ENCODE data around the gene ZSCAN5C.
"Not testable (repeated sequence)": the region's sequence is repeated elsewhere in the genome, so short reads cannot be mapped to it uniquely, and the experiment has no call there.

The ZSCAN5C gene

DNA sequence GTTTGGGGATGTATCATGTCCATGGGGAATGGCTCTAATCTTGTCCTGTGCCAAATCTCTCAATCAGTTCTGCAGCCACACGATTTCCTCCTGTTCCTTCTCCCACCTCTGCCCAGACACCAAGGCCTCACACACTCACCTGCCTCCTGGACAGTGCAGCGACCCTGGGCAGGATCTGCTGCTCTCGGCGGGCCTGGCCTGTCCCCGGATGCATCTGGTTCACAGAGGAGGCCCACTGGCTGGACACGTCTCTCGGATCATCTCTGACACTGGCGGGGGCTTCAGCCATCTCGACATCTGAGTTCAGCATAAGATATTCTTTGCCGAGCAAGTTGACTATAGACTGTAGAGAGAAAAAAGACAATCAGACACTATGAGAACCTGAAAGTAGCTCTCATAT lies 10.4 kb upstream of the ZSCAN5C start:
- no peak for DNase-seq (ENCODE audit: low read depth in 2 of 2)

- no peak for DNase-seq (ENCODE audit: low read depth in 2 of 2)
Measured at GRCh38 chr19:56193981-56194640, 8.0 kb upstream of the ZSCAN5C start.

GRCh38 chr19:56197646-56198045 lies 4.4 kb upstream of the ZSCAN5C start, which contains the start of gene ZSCAN5B:
ZSCAN5B (minus strand) TSS chr19:56197783; CDS start chr19:56193052, 4,731 bp downstream.
- not testable (repeated sequence) for DNase-seq (ENCODE audit: low read depth in 2 of 2)

DNA sequence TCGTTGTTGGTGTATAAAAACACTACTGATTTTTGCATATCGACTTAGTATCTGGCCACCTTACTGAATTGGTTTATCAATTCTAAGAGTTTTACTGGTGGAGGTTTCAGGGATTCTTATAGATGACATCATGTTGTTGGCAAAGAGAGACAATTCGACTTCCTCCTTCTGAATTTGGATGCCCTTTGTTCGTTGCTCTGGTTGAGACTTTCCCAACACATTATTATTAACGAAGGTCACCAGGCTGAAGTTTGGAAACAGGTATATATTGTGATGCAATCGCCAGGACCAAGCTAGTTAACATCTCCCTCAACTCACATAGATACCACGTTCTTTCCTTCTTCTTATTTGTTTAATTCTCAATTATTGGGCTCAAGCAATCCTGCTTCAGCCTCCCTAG lies 2.4 kb upstream of the ZSCAN5C start:
- no peak for DNase-seq (ENCODE audit: low read depth in 2 of 2)

DNA sequence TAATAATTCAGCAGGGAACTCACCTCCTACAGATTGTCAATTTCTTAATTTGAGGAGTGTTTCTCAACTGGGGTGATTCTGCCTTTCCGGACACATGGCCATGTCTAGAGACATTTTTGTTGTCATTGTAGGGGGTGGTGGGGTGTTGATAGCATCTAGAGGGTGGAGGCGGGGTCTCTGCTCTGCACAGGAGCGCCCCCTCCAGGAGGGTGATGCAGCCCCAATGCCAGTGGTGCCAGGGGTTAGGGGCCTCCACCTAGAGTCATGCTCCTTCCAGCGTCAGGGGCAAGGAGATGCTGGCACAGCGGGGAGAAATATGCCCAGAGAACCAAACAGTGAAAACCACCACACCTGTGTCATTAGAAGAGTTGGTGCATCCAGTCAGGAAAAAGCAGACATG lies 5.5 kb downstream of the ZSCAN5C start:
- DNase-seq (ENCODE audit: low read depth in 2 of 2), result not testable (repeated sequence)

DNA sequence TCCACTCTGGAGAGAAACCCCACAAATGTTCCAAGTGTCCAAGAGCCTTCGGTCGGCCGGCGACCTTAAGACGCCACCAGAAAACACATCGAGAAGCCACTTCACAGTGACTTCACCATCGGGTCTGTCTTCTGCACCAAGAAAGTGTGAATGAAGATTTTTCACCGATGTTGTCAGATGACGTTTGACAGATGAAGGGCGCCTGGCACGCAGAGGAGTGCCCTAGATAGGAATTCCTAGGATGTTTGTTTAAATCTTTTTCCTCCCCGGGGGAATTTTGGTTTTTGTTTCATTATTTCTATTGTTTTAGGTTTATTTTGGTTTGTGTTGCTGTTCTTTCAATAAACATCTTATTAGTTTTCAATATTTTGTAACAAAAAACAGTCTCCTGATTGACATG lies 7.0 kb downstream of the ZSCAN5C start:
- DNase-seq (ENCODE audit: low read depth in 2 of 2), result no peak

DNA sequence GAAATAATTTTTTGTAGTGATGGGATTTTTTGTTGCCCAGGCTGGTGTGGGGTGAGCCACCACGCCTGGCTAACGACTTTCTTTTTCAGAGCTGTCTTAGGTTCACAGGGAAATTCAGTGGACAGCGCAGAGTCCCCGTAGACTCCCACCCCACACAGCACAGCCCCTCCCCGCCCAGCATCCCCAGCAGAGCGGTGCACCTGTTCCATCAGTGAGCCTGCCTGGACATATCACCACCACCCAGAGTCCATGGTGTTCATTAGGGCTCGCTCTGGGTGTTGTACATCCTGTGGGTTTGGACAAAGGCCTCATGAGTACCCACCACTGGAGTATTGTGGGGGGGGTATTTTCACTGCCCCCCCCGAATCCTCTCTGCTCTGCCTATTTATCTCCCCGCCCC lies 8.0 kb downstream of the ZSCAN5C start:
- not testable (repeated sequence) for DNase-seq (ENCODE audit: low read depth in 2 of 2)

DNA sequence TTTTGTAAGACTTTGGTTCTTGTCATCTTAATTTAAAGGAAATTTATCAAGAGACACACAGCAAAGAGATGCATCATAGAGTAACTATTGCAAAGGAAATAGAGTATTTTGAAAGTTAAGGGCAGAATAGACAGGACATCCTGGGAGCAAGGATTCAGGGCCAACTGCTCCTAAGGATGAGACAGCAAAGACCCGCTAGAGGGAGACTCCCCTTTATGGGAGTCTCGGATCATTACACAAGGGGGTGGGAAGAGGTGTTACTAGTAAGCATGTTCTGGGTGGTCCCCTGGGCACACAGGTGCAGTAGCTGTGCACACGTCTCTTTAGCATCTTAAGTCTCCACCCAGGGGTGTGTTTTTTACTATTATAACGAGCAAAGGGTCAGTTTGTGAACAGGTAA lies 9.6 kb downstream of the ZSCAN5C start:
- DNase-seq (ENCODE audit: low read depth in 2 of 2), result no peak

DNA sequence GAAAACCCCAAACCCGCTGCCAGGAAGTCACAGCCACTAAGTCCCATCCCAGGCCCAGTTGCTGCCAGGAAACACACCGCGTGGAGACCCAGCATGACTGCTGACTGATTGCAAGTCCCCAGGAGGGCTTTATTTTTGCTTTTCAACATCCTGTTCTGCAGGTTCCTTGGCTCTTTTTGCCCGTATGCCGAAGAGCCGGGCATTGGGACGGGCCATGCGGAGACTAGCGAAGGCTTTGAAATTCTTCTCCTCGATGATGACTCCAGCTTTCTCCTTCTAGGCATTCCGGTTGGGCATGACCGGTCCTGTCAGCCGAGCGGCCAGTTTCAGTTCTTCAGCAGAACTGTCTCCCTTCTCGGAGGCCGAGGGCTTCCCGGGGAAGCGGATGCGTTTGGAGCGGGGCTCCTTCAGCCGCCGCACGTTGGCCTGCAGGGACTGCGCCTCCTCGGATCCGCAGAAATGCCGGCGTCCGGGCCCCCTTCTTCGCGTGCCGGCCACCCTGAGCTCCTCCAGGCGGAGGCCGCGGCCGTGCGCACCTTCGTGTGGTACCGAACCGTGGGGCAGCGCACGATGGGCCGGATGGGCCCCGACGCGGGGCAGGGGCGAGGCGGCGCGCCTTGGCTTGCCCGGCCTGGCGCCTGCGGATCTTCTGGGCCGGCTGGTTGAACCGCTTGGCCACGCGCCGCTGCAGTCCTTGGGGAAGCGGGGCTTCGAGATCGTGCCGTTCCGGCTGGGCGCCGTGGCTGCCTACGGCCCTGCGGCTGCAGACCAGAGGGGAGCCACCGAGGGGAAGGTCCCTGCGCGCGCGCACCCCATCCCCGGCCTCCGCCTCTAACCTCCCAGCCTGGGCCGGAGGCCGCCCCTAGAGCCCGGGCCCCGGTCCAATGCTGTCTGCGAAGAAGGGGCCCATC lies 15.2 kb downstream of the ZSCAN5C start:
- DNase-seq (ENCODE audit: low read depth in 2 of 2), result no peak

DNA sequence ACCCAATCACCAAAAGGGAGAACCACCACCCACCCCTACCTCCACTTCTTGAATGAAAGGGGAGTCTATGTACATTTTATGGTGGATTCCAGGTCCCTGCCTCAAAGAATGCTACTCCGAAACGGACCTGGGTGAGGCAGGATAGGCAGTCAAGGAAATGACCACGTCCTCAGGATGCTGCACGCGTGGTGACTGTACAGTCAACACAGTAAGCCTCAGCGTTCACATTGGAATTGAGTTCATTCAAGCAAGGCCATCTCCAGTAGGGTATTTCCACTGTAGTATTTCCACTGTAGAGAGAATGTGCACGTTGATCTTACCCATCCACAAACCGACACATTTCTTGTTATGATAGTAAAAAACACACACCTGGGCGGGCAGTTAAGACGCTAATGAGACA lies 16.9 kb downstream of the ZSCAN5C start:
- no peak for DNase-seq (ENCODE audit: low read depth in 2 of 2)

- not testable (repeated sequence) for DNase-seq (ENCODE audit: low read depth in 2 of 2)
Measured at GRCh38 chr19:56221442-56221841, 19.4 kb downstream of the ZSCAN5C start.

DNA sequence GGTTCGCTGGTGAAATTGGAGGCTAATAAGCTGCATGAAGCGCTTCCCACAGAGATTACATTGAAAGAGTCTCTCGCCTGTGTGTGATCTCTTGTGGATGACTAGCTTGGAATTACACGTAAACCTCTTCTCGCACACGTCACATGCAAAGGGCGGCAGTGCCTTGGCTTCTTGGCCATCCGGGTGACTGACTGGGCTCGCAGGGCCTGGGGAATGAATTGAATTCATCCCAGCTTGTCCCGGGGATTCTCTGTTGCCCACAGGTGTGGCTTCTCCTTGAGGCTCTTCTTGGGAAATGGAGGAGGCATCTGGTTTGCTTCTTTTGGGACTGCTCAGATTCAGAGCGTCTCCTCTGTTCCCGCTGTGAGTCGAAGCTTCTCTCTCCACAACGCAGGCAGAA lies 19.8 kb downstream of the ZSCAN5C start:
- DNase-seq (ENCODE audit: low read depth in 2 of 2), result no peak

- DNase-seq (ENCODE audit: low read depth in 2 of 2), result no peak
Measured at GRCh38 chr19:56222901-56223300, 20.8 kb downstream of the ZSCAN5C start.

DNA sequence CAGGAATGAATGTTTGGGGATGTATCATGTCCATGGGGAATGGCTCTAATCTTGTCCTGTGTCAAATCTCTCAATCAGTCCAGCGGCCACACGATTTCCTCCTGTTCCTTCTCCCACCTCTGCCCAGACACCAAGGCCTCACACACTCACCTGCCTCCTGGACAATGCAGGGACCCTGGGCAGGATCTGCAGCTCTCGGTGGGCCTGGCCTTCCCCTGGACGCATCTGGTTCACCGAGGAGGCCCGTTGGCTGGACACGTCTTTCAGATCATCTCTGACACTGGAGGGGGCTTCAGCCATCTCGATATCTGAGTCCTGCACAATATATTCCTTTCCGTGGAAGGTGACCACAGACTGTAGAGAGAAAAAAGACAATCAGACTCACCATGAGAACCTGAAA lies 21.4 kb downstream of the ZSCAN5C start:
- DNase-seq (ENCODE audit: low read depth in 2 of 2), result no peak

- no peak for DNase-seq (ENCODE audit: low read depth in 2 of 2)
Measured at GRCh38 chr19:56245121-56245740, 43.2 kb downstream of the ZSCAN5C start.

DNA sequence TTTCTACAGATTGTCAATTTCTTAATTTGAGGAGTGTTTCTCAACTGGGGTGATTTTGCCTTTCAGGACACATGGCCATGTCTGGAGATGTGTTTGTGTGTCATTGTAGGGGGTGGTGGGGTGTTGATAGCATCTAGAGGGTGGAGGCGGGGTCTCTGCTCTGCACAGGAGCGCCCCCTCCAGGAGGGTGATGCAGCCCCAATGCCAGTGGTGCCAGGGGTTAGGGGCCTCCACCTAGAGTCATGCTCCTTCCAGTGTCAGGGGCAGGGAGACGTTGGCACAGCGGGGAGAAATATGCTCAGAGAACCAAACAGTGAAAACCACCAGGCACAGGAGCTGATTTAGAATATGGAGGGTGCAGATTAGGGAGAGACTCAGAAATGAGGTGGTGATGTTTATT lies 43.7 kb downstream of the ZSCAN5C start:
- DNase-seq (ENCODE audit: low read depth in 2 of 2), result not testable (repeated sequence)

DNA sequence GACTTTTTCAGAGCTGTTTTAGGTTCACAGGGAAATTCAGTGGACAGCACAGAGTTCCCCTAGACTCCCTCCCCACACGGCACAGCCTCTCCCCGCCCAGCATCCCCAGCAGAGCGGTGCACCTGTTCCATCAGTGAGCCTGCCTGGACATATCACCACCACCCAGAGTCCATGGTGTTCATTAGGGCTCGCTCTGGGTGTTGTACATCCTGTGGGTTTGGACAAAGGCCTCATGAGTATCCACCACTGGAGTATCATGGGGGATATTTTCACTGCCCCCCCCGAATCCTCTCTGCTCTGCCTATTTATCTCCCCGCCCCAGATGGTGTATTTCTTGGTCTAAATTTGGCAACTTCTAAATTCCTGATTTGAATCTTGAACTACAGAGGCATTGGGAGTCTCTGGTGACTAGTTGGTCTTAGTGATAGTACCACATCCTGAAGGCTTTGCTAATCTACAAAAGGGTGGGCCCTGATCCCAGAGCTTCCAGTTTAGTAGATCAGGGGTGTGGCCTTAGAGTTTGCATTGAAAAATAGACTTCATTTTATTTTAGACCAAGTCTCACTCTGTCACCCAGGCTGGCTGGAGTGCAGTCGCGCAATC lies 46.8 kb downstream of the ZSCAN5C start:
- not testable (repeated sequence) for DNase-seq (ENCODE audit: low read depth in 2 of 2)

- DNase-seq (ENCODE audit: low read depth in 2 of 2), result peak; percentile 29 to 40
Measured at GRCh38 chr19:56252699-56253422, 50.8 kb downstream of the ZSCAN5C start.

GRCh38 chr19:56253737-56254136 lies 51.7 kb downstream of the ZSCAN5C start:
- no peak for DNase-seq (ENCODE audit: low read depth in 2 of 2)

DNA sequence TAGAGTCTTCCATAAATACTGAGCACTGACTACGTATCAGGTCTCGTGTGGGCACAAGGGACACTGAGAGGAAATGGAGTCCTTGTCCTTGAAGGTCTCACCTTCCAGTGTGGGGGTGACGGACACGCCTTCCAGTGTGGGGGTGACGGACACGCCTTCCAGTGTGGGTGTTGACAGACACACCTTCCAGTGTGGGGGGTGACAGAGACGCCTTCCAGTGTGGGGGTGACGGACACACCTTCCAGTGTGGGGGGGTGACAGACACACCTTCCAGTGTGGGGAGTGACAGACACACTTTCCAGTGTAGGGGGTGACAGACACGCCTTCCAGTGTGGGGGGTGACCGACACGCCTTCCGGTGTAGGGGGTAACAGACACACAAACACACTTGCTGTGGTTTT lies 56.2 kb downstream of the ZSCAN5C start:
- DNase-seq (ENCODE audit: low read depth in 2 of 2), result no peak

Measured in stimulated activated CD8-positive, alpha-beta memory T cell treated with anti-CD3 and anti-CD28 coated beads, Interleukin-7, amount 100 ng/mL, for 4 hours (primary cell).